ENCODE results near the gene EIF2AK2.

The EIF2AK2 gene

DNA sequence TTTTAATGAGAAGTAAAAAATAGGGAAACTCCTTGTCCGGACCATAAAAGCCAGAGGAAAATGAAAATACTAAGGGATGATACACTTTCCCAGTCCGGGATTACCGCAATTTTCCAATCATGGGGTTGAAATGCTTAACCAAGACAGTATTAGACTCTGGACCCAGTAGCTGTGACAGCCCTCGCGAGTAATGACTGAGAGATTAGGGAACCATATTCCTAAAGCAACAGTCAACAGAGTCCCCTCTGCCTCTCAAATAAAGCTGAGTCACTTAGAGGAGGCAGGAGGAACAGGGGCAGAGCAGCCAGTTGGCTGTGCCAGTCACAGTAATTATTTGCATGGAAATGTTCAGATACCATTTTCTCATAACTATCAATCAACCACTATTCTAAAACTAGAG is 37.6 kb downstream of the EIF2AK2 start:
- H3K4me1 ChIP-seq (ENCODE audit: insufficient read depth, low read length, poor library complexity, severe bottlenecking), result no peaks in the 10 kb centered on the region
- H4K20me1 ChIP-seq (ENCODE audit: insufficient read depth, low read length, poor library complexity, severe bottlenecking), result no peaks in the 10 kb centered on the region
- H3K4me2 ChIP-seq (ENCODE audit: low read depth, low read length, poor library complexity, severe bottlenecking), result no peak overlapping the region
- no peak overlapping the region for H2AFZ ChIP-seq (ENCODE audit: low read length)
- no peak overlapping the region for H3K9ac ChIP-seq (ENCODE audit: low read depth, low read length, poor library complexity, severe bottlenecking)
- no peaks in the 10 kb centered on the region for H3K9me2 ChIP-seq (replicated peaks; ENCODE audit: low read depth, low read length)
- no peaks in the 10 kb centered on the region for H3F3A ChIP-seq (ENCODE audit: low read depth)
- H3K9me3 ChIP-seq (ENCODE audit: insufficient read depth, low read depth, low read length), result no peaks in the 10 kb centered on the region
- H3K36me3 ChIP-seq (ENCODE audit: insufficient read depth, low read length), result peaks cover 36% of the 10 kb centered on the region; the same call in 1 of the 2 replicates
- H3K79me2 ChIP-seq (ENCODE audit: insufficient read depth, low read length), result no peaks in the 10 kb centered on the region
- no peak overlapping the region for H3K4me3 ChIP-seq (ENCODE audit: low read length, poor library complexity, severe bottlenecking)
- TF ChIP-seq, protein P1, sequence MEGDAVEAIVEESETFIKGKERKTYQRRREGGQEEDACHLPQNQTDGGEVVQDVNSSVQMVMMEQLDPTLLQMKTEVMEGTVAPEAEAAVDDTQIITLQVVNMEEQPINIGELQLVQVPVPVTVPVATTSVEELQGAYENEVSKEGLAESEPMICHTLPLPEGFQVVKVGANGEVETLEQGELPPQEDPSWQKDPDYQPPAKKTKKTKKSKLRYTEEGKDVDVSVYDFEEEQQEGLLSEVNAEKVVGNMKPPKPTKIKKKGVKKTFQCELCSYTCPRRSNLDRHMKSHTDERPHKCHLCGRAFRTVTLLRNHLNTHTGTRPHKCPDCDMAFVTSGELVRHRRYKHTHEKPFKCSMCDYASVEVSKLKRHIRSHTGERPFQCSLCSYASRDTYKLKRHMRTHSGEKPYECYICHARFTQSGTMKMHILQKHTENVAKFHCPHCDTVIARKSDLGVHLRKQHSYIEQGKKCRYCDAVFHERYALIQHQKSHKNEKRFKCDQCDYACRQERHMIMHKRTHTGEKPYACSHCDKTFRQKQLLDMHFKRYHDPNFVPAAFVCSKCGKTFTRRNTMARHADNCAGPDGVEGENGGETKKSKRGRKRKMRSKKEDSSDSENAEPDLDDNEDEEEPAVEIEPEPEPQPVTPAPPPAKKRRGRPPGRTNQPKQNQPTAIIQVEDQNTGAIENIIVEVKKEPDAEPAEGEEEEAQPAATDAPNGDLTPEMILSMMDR (conservative IDR thresholded peaks at IDR 0.05; ENCODE audit: low read length), result no peak
- TF ChIP-seq EZH2phosphoT487 (IDR thresholded peaks at IDR 0.05; ENCODE audit: borderline replicate concordance), result no peak
- no peaks in the 10 kb centered on the region for H3K27me3 ChIP-seq (ENCODE audit: insufficient read depth, low read length, poor library complexity, severe bottlenecking)

DNA sequence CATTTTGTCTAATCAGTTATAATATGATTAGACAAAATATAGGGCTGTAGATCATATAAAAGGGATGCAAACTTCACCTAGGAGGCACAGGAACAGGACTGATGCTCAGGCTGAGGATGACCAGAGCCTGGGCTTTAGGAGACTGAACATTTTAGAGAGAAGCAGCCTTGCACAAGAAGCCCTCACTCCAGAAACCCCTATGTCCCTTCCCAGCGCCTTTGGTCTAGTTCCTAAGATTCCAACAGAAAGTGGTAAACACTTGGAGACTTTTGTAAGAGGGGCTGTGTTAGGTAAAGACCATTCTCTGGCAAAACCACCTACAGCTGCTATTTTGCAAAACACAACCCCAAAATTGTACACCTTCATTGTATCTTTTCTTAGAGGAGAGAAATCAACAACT is 39.2 kb downstream of the EIF2AK2 start:
- Histone ChIP-seq H3K79me2 (ENCODE audit: insufficient read depth, low read length) (no peaks in the 10 kb centered on the region), H3F3A (ENCODE audit: low read depth) (no peaks in the 10 kb centered on the region), H3K9me3 (ENCODE audit: insufficient read depth, low read depth, low read length) (no peaks in the 10 kb centered on the region), H3K36me3 (ENCODE audit: insufficient read depth, low read length) (peaks cover 35% of the 10 kb centered on the region; the same call in 1 of the 2 replicates), H3K9me2 (replicated peaks; ENCODE audit: low read depth, low read length) (no peaks in the 10 kb centered on the region), H3K4me2 (ENCODE audit: low read depth, low read length, poor library complexity, severe bottlenecking) (no peak overlapping the region), H3K4me3 (ENCODE audit: low read length, poor library complexity, severe bottlenecking) (no peak overlapping the region), H4K20me1 (ENCODE audit: insufficient read depth, low read length, poor library complexity, severe bottlenecking) (no peaks in the 10 kb centered on the region), H3K27me3 (ENCODE audit: insufficient read depth, low read length, poor library complexity, severe bottlenecking) (no peaks in the 10 kb centered on the region), H2AFZ (ENCODE audit: low read length) (no peak overlapping the region), H3K9ac (ENCODE audit: low read depth, low read length, poor library complexity, severe bottlenecking) (no peak overlapping the region), H3K4me1 (ENCODE audit: insufficient read depth, low read length, poor library complexity, severe bottlenecking) (no peaks in the 10 kb centered on the region)
- TF ChIP-seq, protein P1 (conservative IDR thresholded peaks at IDR 0.05; ENCODE audit: low read length), result no peak
- no peak for TF ChIP-seq EZH2phosphoT487 (IDR thresholded peaks at IDR 0.05; ENCODE audit: borderline replicate concordance)

DNA sequence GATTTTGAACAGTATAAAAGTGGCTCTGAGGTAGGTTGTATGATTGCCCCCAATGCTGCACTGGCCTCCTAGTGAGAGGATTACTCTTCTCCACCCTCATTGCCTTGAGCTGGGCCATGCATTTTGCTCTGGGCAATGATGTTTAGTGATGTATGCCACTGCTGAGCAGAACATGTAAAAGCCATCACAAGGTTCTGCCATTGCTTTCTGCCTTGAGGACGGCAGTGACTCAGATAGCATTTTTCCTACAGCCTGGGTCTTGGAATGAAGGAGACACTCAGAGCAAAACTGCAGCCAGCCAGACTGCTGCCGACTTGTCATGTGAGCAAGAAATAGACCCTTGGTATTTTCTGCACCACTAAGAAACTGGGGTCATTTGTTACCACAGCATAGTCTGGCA is 44.8 kb downstream of the EIF2AK2 start:
- H3K4me1 ChIP-seq (ENCODE audit: insufficient read depth, low read length, poor library complexity, severe bottlenecking), result no peaks in the 10 kb centered on the region
- no peaks in the 10 kb centered on the region for H4K20me1 ChIP-seq (ENCODE audit: insufficient read depth, low read length, poor library complexity, severe bottlenecking)
- H3K9me3 ChIP-seq (ENCODE audit: insufficient read depth, low read depth, low read length), result no peaks in the 10 kb centered on the region
- H3K27me3 ChIP-seq (ENCODE audit: insufficient read depth, low read length, poor library complexity, severe bottlenecking), result no peaks in the 10 kb centered on the region
- no peaks in the 10 kb centered on the region for H3K9me2 ChIP-seq (replicated peaks; ENCODE audit: low read depth, low read length)
- H2AFZ ChIP-seq (ENCODE audit: low read length), result no peak overlapping the region
- no peak overlapping the region for H3K4me3 ChIP-seq (ENCODE audit: low read length, poor library complexity, severe bottlenecking)
- H3K79me2 ChIP-seq (ENCODE audit: insufficient read depth, low read length), result no peaks in the 10 kb centered on the region
- no peak overlapping the region for H3K4me2 ChIP-seq (ENCODE audit: low read depth, low read length, poor library complexity, severe bottlenecking)
- TF ChIP-seq EZH2phosphoT487 (IDR thresholded peaks at IDR 0.05; ENCODE audit: borderline replicate concordance), result no peak
- H3F3A ChIP-seq (ENCODE audit: low read depth), result no peaks in the 10 kb centered on the region
- no peak overlapping the region for H3K9ac ChIP-seq (ENCODE audit: low read depth, low read length, poor library complexity, severe bottlenecking)
- peaks cover 50% of the 10 kb centered on the region; the same call in 1 of the 2 replicates for H3K36me3 ChIP-seq (ENCODE audit: insufficient read depth, low read length)
